GM12878 (cell line): ENCODE measurements around the gene RUNX3. TPM values are rescaled to one million over a fixed set of nuclear protein-coding genes. Genes with fewer than 3 reads are reported as not detected.

Source experiments
- BMI1 ChIP-seq: fragments of 450-650 bp; IDR thresholded peaks from 2 replicates; pipeline ENCODE4 v1.6.1; 2016; ENCODE audit warnings: mild to moderate bottlenecking, moderate library complexity, borderline replicate concordance
- CHD1 ChIP-seq: IDR thresholded peaks from 2 replicates; pipeline ENCODE4 v1.6.1; 2012; ENCODE audit warnings: low read depth, low read length, improper control_type of control experiment
- ESRRA ChIP-seq: IDR thresholded peaks from 2 replicates; pipeline ENCODE4 v1.6.1; 2012; ENCODE audit warnings: mild to moderate bottlenecking, low read length, improper control_type of control experiment
- FOXM1 ChIP-seq: IDR thresholded peaks from 2 replicates; pipeline ENCODE4 v1.6.1; 2012; ENCODE audit warnings: low read depth, mild to moderate bottlenecking, inconsistent platforms, low read length, moderate library complexity
- GATAD2B ChIP-seq: fragments of 450-650 bp; conservative IDR thresholded peaks from 2 replicates; pipeline ENCODE4 v1.6.1; 2017; ENCODE audit warnings: low read depth, mild to moderate bottlenecking, moderate library complexity
- HDGF ChIP-seq: fragments of 450-650 bp; IDR thresholded peaks from 2 replicates; pipeline ENCODE4 v1.6.1; 2016; ENCODE audit warnings: antibody characterized with exemption
- KDM1A ChIP-seq: fragments of 200-600 bp; sonication (generic); IDR thresholded peaks from 2 replicates; pipeline ENCODE4 v1.6.1; 2016; ENCODE audit warnings: borderline replicate concordance
- NFYB ChIP-seq: IDR thresholded peaks from 2 replicates; pipeline ENCODE4 v1.6.1; 2011; ENCODE audit warnings: low read depth, mild to moderate bottlenecking, low read length, improper control_type of control experiment, moderate library complexity; ENCODE audit not compliant: insufficient read depth
- RAD51 ChIP-seq: fragments of 450-650 bp; IDR thresholded peaks from 2 replicates; pipeline ENCODE4 v1.6.1; 2016; ENCODE audit warnings: moderate library complexity, mild to moderate bottlenecking, inconsistent platforms
- RB1 ChIP-seq: fragments of 450-650 bp; formaldehyde crosslinking; IDR thresholded peaks from 2 replicates; pipeline ENCODE4 v1.6.1; 2017; ENCODE audit warnings: mild to moderate bottlenecking, borderline replicate concordance
- RCOR1 ChIP-seq: conservative IDR thresholded peaks from 2 replicates; pipeline ENCODE4 v1.6.1; 2012; ENCODE audit warnings: low read depth, low read length, improper control_type of control experiment
- SMAD1 ChIP-seq: fragments of 450-650 bp; IDR thresholded peaks from 2 replicates; pipeline ENCODE4 v1.6.1; 2018; ENCODE audit warnings: mild to moderate bottlenecking, low read depth; ENCODE audit not compliant: partially characterized antibody
- SMARCA5 ChIP-seq: fragments of 450-650 bp; IDR thresholded peaks from 2 replicates; pipeline ENCODE4 v1.6.1; 2017; ENCODE audit warnings: mild to moderate bottlenecking
- SREBF1 ChIP-seq: IDR thresholded peaks from 2 replicates; pipeline ENCODE4 v1.6.1; 2012; ENCODE audit warnings: mild to moderate bottlenecking, low read length
- SRF ChIP-seq, 2 experiments: IDR thresholded peaks; 2 replicates each; pipeline ENCODE4 v1.6.1; 2011; ENCODE audit warnings: low read depth in 2 of 2, low read length in 2 of 2, mild to moderate bottlenecking in 1 of 2, moderate library complexity in 1 of 2
- STAT3 ChIP-seq: IDR thresholded peaks from 2 replicates; pipeline ENCODE4 v1.6.1; 2011; ENCODE audit warnings: low read depth, low read length, improper control_type of control experiment
- YY1 ChIP-seq: IDR thresholded peaks from 2 replicates; pipeline ENCODE4 v1.6.1; 2011; ENCODE audit warnings: low read depth, mild to moderate bottlenecking, low read length
- ZNF207 ChIP-seq: fragments of 450-650 bp; IDR thresholded peaks from 2 replicates; pipeline ENCODE4 v1.6.1; 2014; ENCODE audit warnings: antibody characterized with exemption, mild to moderate bottlenecking, borderline replicate concordance
- ZNF217 ChIP-seq: fragments of 450-650 bp; IDR thresholded peaks from 2 replicates; pipeline ENCODE4 v1.6.1; 2017; ENCODE audit warnings: antibody characterized with exemption, mild to moderate bottlenecking
- ZNF384 ChIP-seq: IDR thresholded peaks from 2 replicates; pipeline ENCODE4 v1.6.1; 2012; ENCODE audit warnings: low read depth, mild to moderate bottlenecking, low read length, improper control_type of control experiment, borderline replicate concordance
- ZZZ3 ChIP-seq: IDR thresholded peaks from 2 replicates; pipeline ENCODE4 v1.6.1; 2011; ENCODE audit warnings: low read depth; ENCODE audit not compliant: control insufficient read depth, insufficient read length
- polyA plus RNA-seq, 11 experiments: library from polyadenylated mRNA; depleted of rRNA in 4 of 11; unstranded in 6 of 11; stranded (reverse) in 5 of 11; fragments of >200 nt; fragmentation: Nextera tagmentation in 4 of 11; fragmentation: Illumina TruSeq in 1 of 11; extraction: Ambion mirVana in 4 of 11; extraction: Trizol in 1 of 11; gene quantifications; 1 replicate in 1 of 11; 2 replicates in 10 of 11; pipeline versions ENCODE4 v1.2.1 to v1.2.3, GENCODE V29; 2011 to 2016; ENCODE audit warnings: inconsistent platforms in 2 of 11, missing spikeins in 2 of 11, low read depth in 1 of 11
- total RNA-seq, 4 experiments: library from RNA; depleted of rRNA in 3 of 4; stranded (reverse); fragments of >200 nt in 3 of 4; fragmentation: Illumina TruSeq in 1 of 4; extraction: Trizol in 1 of 4; gene quantifications; 2 replicates each; pipeline versions ENCODE4 v1.2.1 to v1.2.3, GENCODE V29; 2013 to 2021
- TF ChIP-seq, protein P1 (sequence below): fragments of 150-350 bp; IDR thresholded peaks from 2 replicates; pipeline ENCODE4 v1.6.1; 2016; ENCODE audit warnings: low read depth, low read length
- TF ChIP-seq, protein P2 (sequence below): fragments of 450-650 bp; IDR thresholded peaks from 2 replicates; pipeline ENCODE4 v1.6.1; 2017; ENCODE audit warnings: mild to moderate bottlenecking, moderate library complexity
- TF ChIP-seq, protein P3 (sequence below): IDR thresholded peaks from 2 replicates; pipeline ENCODE4 v1.6.1; 2012; ENCODE audit warnings: low read depth, low read length, improper control_type of control experiment

The RUNX3 gene
- total and polyA plus RNA-seq, 10 of the 15 experiments (the other 5 are each of a cell fraction or from before 2014, with no cell fraction given) = 19.0 to 151 (median 31.4) TPM

DNA sequence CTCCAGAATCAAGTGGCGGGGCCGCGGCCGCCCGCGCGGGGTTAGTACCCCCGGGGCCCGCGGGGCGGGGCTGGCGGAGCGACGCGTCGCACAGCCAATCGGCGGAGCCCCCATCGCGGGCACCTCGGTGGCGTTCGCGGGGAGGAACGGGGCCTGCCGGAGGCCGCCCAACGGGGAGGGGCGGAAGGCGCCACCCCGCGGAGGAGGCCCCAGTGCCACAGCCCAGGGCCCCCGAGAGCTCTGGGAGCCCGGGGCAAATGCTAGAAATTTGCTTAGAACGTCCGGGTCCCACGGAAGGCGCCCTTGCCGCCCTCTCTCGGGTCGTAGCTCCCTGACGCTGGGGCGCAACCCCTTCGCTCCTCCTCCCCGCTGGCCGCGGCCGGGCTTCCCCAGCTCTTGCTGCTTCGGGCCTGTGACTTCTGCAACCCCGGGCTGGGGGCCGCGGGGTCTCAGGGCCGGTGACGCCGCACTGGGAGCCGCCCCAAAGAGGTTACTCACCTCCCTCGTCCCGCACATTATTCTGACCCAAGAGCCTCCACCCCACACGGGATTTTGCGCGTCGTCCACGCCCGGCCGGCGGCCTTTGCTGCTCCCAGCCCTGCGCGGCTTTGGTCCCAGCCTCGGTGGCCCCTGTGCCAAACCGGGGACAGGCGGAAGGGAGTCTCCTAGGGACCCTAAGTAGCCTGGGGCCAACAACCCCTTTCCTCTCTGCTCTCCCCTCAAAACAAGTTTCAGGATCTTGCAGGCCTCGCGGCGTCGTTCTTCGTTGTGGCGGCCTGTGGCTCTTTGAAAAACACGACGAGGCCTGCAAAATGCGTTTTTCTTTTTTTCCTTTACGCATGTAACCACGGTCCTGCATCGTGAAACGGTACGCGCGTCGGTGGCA lies at the start of gene RUNX3 (continued):
- TF ChIP-seq KDM1A = no peak
- TF ChIP-seq ZNF384 = no peak
- TF ChIP-seq SMARCA5 = no peak
- TF ChIP-seq, protein P1, sequence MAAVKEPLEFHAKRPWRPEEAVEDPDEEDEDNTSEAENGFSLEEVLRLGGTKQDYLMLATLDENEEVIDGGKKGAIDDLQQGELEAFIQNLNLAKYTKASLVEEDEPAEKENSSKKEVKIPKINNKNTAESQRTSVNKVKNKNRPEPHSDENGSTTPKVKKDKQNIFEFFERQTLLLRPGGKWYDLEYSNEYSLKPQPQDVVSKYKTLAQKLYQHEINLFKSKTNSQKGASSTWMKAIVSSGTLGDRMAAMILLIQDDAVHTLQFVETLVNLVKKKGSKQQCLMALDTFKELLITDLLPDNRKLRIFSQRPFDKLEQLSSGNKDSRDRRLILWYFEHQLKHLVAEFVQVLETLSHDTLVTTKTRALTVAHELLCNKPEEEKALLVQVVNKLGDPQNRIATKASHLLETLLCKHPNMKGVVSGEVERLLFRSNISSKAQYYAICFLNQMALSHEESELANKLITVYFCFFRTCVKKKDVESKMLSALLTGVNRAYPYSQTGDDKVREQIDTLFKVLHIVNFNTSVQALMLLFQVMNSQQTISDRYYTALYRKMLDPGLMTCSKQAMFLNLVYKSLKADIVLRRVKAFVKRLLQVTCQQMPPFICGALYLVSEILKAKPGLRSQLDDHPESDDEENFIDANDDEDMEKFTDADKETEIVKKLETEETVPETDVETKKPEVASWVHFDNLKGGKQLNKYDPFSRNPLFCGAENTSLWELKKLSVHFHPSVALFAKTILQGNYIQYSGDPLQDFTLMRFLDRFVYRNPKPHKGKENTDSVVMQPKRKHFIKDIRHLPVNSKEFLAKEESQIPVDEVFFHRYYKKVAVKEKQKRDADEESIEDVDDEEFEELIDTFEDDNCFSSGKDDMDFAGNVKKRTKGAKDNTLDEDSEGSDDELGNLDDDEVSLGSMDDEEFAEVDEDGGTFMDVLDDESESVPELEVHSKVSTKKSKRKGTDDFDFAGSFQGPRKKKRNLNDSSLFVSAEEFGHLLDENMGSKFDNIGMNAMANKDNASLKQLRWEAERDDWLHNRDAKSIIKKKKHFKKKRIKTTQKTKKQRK = no peak
- TF ChIP-seq YY1 = no peak
- TF ChIP-seq SMAD1 = no peak
- TF ChIP-seq RCOR1 = no peak
- TF ChIP-seq STAT3 = no peak
- TF ChIP-seq, protein P2, sequence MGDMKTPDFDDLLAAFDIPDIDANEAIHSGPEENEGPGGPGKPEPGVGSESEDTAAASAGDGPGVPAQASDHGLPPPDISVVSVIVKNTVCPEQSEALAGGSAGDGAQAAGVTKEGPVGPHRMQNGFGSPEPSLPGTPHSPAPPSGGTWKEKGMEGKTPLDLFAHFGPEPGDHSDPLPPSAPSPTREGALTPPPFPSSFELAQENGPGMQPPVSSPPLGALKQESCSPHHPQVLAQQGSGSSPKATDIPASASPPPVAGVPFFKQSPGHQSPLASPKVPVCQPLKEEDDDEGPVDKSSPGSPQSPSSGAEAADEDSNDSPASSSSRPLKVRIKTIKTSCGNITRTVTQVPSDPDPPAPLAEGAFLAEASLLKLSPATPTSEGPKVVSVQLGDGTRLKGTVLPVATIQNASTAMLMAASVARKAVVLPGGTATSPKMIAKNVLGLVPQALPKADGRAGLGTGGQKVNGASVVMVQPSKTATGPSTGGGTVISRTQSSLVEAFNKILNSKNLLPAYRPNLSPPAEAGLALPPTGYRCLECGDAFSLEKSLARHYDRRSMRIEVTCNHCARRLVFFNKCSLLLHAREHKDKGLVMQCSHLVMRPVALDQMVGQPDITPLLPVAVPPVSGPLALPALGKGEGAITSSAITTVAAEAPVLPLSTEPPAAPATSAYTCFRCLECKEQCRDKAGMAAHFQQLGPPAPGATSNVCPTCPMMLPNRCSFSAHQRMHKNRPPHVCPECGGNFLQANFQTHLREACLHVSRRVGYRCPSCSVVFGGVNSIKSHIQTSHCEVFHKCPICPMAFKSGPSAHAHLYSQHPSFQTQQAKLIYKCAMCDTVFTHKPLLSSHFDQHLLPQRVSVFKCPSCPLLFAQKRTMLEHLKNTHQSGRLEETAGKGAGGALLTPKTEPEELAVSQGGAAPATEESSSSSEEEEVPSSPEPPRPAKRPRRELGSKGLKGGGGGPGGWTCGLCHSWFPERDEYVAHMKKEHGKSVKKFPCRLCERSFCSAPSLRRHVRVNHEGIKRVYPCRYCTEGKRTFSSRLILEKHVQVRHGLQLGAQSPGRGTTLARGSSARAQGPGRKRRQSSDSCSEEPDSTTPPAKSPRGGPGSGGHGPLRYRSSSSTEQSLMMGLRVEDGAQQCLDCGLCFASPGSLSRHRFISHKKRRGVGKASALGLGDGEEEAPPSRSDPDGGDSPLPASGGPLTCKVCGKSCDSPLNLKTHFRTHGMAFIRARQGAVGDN = peak; percentile 77
- TF ChIP-seq NFYB = peak; percentile 82
- TF ChIP-seq ZNF207 = no peak
- TF ChIP-seq HDGF = peak; percentile 95
- no peak for TF ChIP-seq ZNF217
- TF ChIP-seq RAD51 = no peak
- no peak for TF ChIP-seq ESRRA
- no peak for TF ChIP-seq SRF (IDR thresholded peaks at IDR 0.05; ENCODE audit: low read depth in 2 of 2, low read length in 2 of 2)
- TF ChIP-seq, protein P3, sequence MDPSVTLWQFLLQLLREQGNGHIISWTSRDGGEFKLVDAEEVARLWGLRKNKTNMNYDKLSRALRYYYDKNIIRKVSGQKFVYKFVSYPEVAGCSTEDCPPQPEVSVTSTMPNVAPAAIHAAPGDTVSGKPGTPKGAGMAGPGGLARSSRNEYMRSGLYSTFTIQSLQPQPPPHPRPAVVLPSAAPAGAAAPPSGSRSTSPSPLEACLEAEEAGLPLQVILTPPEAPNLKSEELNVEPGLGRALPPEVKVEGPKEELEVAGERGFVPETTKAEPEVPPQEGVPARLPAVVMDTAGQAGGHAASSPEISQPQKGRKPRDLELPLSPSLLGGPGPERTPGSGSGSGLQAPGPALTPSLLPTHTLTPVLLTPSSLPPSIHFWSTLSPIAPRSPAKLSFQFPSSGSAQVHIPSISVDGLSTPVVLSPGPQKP = no peak
- no peak for TF ChIP-seq FOXM1
- TF ChIP-seq SREBF1 = no peak
- no peak; the same call in none of the 2 replicates for TF ChIP-seq GATAD2B
- peak; percentile 53; the same call in 1 of the 2 replicates for TF ChIP-seq RB1
- TF ChIP-seq BMI1 = no peak
- TF ChIP-seq ZZZ3 = no peak
- TF ChIP-seq CHD1 = no peak
